Left ventricle myocardium superior (tissue), 1 donor: ENCODE results near the gene SETD1B. TPM values are rescaled to one million over a fixed set of nuclear protein-coding genes. Genes with fewer than 3 reads are reported as not detected.
"Not testable (repeated sequence)": the region's sequence is repeated elsewhere in the genome, so short reads cannot be mapped to it uniquely, and the experiment has no call there.

Source experiments
- ATAC-seq: fragments of 200-7000 bp; cut with Tn5 transposase; one replicate; pipeline ENCODE4 v1.9.1; 2020; ENCODE audit warnings: mild to moderate bottlenecking, moderate library complexity
- DNase-seq: peaks from one replicate; pipeline ENCODE4 v3.0.0-alpha.2; 2020
- intact Hi-C: fragments of 100-400 bp; cut with micrococcal nuclease; formaldehyde crosslinking; loops from one replicate; pipeline ENCODE4 v1.11.0; 2022
- total RNA-seq: library from RNA; stranded (reverse); fragmentation: NEBNext Ultra II Directional; extraction: Animal tissue kit (Norgen Biotek cat#: 25700); gene quantifications from one replicate; pipeline ENCODE4 v1.2.1, GENCODE V29; 2021
- donor health status: DM: no; HTN: yes; CAD: no; lungs with severe emphysema.

The SETD1B gene
- total RNA-seq, 1 donor from 2014 or later = 9.0 TPM

DNA sequence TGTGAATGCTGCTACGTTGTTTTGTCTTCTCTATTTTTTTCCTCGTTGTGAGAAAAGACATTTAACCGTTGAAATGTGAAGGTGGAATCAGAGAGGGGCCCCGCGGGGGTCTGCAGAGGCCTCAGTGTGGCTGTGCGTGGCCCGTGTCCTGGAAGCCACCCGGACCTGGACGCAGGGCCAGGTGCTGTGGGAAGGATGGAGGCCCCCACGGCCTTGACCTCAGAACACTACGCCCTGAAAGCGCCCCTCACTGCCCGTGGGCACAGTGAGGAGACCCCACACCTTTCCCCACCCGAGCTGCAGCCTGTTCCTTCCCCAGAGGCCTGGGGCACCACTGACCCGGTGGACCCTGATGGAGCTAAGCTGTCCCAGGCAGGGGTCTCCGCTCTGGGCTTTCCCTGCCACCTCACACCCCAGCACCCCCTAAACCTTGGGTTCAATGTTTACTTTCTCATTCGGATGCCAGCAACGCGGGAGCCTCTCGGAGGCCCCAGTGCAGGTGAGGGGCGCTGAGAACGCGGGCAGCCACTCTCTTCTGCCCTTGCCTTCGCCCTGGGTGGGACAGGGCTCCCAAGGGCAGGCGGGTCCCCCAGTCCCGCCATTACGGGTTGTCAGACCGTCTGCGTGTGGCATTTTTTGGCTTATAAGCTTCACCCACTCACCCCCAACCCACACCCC, 26.9 kb downstream of the SETD1B start:
- ATAC-seq (no peak), DNase-seq (no peak)
- intact Hi-C loops = no loop called here

DNA sequence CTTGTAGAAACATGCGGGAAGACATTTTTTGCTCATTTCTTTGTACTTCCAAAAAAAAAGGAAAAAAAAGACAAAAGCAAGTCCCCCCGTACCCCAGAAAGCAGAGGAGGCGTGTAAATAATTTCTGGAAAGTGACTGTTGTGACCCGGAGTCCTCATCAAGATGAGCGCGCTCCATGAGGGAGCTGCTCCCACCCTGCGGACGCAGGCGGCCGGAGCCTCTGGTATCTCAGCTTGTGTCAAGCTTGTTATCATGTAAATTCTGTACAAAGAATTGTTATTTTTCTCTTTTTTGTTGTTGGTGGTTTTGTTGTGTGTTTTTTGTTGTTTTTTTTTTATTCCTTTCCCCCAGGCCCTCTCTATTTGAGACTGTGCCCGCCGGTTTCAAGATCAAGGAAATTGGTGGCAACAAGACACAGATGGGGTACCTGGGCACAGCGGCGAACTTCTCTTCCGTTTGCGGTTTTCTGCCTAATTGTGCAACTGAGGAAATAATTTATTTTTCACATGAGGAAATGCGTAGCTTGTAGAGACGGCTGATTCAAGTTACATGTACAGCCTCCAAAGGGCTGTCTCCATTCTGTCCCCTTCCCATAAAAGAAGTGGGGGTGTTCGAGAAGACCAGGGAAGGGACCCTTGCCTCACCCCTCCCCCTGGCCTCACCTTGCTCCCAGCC, 27.9 kb downstream of the SETD1B start:
- no peak for ATAC-seq

DNA sequence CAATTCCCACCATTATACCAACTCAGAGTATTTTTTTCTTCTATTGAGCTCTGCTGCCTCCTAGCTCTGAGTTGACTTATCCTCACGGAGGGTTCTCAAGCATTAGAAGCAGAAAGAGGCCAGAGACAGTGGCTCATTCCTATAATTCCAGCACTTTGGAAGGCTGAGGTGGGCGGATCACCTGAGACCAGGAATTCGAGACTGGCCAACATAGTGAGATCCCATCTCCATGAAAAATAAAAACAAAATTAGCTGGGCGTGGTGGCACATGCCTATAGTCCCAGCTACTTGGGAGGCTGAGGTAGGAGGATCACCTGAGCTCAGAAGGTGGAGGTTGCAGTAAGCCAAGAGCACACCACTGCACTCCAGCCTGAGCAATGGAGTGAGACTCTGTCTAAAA, 33.9 kb downstream of the SETD1B start:
- ATAC-seq (no peak), DNase-seq (no peak)
- intact Hi-C loops = no loop called here

More for the DNA sequence above, 27.9 kb downstream of the SETD1B start:
- intact Hi-C loops = no loop called here
- DNase-seq = no peak

DNA sequence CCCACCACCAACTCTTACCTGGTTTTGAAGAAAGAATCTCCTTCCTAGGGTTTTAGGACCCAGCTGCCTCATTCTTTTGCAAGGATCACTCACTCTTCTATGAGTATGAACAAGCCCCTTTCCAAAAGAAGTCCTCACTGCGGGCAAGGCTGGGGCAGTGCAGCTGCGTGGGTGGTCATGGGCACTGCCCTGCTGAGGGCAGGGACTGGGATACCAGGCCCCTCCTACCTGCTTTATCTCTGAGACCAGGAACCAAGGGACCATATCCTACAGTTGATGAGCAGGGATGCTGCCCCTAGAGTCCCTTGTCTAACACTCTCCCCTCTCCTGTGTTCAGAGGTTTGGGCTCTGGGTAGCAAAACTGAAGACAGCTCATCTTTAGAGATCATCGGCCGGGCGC, 34.3 kb downstream of the SETD1B start:
- ATAC-seq (no peak), DNase-seq (no peak)
- intact Hi-C loops = no loop called here

DNA sequence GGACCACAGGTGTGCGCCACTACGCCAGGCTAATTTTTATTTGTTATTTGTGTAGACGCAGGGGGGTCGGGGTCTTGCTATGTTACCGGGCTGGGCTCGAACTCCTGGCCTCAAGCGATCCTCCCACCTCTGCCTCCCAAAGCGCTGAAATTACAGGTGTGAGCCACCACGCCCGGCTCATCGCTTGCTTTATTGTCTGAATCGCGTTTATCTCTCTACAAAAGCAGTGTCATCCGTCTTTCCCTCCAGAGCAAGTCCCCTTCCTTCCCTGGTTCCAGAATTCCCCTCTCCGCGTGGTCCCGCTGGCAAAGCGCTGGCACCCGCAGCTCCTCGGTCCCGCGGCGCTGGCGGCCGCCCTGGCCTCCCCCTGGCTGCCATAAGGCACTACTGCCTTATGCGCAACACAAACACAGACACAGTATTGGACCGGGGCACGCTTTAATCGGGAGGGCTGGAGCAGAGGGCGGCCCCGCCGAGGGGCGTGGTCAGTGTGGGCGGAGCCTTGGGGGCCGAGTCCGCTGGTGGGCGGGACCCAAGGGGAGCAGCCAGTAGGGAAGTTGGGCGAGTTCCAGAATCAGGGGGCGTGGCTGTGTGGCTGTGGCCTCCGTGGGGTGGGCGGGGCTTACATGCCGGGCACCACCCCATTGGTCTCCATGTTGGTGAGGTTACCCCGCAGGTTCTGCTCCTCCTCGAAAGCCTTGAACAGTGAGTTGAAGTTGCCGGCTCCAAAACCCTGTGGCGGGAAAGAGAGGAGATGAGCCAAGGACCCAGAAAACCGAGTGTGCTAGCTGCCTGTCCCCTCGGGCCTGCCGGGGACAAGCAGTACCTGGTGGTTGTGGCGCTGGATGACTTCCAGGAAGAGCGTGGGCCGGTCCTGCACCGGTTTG, 35.5 kb downstream of the SETD1B start:
- ATAC-seq (peak; percentile 99), DNase-seq (peak; percentile 100)
- intact Hi-C loops = no loop called here

DNA sequence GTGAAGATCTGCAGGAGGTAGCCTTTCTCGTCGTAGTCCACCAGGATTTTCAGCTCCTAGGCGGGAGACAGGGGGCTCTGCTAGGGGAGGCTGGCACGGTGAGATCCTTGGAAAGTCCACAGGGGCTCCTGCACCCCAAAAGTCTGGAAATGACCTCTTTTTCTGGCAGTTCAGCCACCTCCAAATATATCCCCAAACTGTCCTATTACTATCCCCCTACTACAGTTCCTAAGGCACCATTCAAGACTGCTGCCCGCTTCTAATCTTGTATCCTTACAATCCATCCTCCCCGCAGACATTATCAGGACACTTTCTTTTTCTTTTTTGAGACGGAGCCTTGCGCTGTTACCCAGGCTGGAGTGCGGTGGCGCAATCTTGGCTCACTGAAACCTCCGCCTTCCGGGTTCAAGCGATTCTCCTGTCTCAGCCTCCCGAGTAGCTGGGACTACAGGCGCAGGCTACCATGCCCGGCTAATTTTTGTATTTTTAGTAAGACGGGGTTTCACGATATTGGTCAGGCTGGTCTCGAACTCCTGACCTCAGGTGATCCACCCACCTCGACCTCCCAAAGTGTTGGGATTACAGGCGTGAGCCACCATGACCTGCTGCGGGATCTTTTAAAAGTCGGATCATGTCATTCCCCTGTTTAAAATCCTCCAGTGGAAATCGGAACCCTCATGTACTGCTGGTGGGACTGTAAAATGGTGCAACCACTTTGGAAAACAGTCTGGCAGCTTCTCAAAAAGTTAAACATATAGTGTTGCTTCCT, 36.4 kb downstream of the SETD1B start:
- no peak for DNase-seq
- no peak for ATAC-seq
- intact Hi-C loops = no loop called here

DNA sequence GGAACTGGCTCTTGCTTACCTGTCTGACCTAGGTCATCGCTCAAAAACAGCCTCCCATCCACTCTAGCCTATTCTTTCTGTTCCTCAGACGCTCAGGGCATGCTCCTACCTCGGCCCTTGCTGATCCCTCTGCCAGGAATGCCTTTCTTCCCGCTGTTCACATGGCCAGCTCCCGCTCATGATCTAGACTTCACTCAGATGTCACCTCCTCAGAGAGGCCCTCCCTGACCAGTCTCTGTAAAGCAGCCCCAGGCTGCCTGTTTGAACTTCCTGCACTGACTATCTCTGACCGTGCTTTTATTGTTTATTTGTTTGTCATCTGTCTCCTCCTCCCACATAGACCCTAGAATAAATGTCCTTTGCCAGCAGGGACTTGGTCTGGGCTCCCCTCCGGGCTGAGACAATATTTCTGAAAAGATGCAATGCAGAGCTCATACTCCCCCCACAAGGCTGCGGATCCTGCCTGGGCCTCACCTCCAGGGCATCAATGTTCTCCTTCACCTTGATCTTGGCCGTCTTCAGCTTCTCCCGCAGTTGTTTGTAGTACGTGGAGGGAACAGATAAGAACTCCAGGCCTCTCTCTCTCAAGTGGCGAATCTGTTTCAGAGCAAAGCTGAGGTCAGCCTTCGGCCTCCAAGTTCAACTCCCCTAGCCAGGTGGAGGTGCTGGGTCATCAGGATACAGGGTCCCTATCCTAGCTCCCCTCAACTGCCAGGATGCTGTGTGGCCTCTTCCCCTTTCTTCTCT, 39.6 kb downstream of the SETD1B start:
- intact Hi-C loops = no loop called here
- no peak for DNase-seq
- ATAC-seq = no peak

DNA sequence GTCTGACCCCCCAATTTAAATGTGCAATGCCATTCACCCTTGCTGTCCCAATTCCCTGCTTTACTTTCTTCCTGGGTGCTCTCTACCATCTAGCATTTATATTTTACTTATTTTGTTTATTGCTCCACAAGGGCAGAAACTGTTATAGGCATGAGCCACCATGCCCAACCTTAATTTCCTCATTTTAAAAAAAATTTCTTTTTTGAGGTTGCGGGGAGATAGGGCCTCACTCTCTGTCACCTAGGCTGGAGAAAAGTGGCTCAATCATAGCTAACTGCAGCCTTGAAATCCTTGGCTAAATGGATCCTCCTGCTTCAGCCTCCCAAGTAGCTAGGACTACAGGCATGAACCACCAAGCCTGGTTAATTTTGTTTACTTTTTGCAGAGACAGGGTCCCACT, 41.9 kb downstream of the SETD1B start:
- intact Hi-C loops = no loop called here
- no peak for DNase-seq

DNA sequence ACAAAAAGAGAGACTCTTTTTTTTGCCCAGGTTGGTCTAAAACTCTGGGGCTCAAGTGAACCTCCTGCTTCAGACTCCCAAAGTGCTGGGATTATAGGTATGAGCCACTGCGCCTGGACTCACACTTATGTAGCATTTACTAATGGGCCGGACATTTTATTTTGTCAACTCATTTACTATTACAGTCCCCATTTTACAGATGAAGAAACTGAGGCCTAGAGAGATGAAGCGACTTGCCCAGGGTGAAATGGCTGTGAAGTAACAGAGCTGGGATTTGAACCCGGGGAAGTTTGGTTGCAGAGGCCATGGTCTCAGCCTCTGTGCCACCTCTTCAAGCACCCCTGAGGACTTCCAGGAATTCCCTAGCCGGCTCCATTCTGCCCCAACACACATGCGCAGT, 45.4 kb downstream of the SETD1B start:
- intact Hi-C loops = no loop called here
- ATAC-seq (no peak), DNase-seq (no peak)

More for the DNA sequence above, 41.9 kb downstream of the SETD1B start:
- no peak for ATAC-seq

DNA sequence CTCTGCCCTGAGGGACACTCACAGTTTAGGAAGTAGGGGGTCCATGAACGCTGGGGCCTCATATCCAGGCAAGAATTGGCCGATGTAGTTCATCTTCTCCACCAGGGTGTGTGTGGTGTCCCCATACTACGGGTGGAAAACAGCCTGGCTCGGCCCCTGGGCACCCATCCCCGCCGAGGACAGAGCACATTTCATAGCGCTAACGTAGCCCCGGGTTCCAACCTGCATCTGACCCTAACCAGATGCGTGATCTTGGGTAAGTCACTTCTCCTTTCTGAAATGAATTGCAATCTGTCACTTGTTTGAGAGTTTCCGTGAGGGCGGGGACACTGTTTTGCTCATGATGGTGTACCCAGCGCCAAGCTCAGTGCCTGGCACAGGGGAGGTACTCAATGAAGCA, 45.9 kb downstream of the SETD1B start:
- intact Hi-C loops = no loop called here
- ATAC-seq (no peak), DNase-seq (no peak)

DNA sequence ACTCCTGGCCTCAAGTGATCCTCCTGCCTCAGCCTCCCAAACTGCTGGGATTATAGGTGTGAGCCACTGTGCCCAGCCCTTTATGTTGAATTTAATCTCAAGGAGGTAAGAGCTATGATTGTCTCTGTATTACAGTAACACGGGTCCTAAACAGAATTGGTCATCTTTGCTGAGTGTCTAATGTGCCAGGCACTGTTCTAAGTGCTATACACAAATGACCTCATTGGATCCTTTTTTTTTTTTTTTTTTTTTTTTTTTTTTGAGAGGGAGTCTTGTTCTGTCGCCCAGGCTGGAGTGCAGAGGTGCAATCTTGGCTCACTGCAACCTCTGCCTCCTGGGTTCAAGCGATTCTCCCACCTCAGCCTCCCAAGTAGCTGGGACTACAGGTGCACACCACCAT, 48.6 kb downstream of the SETD1B start:
- intact Hi-C loops, ATAC-seq, DNase-seq: not testable (repeated sequence)

DNA sequence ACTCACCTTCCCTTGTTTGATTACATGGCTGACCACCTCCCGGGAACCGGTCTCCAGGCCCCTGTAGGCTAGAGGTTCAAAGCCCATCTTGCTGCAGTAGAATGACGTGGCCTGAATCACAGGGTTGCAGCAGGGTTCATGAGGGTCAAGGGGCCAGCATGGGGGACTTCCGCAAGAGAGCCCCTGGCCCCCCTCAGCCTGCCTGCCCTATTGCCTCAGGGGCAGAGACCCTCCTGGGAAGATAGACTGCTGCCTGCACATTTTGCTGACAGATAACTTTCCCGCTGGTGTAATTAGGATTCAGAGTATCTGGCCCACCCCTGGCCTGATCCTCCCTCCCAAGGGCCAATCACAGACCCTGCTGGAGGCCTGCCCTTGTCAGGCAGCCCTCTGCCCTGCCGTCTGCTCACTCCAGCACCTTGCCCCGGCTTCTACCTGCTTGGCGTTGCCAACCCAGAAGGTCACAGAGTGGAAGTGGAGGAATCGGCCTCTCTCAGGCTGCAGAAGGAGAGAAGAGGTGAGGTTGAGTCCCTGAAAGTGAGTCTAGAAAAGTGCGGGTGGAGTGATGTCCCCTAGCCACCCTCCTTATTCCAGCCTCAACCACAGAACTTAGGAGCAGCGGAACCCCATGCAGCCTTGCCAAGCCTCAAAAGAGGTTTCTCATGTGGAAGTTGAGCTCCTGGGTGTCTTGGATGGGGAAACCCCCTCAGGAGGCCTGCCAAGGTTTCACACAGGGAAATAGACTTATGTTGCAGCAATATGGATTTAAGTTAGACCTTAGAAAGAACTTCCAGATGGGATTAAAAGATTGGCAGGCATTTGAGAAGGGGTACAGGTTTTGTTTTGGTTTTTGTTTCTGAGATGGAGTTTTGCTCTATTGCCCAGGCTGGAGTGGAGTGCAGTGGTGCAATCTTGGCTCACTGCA, 53.8 kb downstream of the SETD1B start:
- ATAC-seq = no peak
- intact Hi-C loops = no loop called here

DNA sequence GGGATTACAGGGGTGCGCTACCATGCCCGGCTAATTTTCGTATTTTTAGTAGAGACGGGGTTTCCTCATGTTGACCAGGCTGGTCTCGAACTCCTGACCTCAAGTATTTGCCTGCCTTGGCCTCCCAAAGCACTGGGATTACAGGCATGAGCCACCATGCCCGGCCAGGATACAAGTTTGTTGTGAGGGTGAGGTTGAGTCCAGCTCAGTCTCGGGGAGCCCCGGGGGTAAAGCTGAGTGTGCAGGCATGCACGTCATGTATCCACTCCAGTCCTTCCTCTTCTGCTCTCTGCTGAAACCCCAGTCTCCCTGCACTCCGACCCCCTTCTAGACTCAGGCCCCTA, 54.5 kb downstream of the SETD1B start:
- intact Hi-C loops = no loop called here
- no peak for ATAC-seq

More for the DNA sequence above, 53.8 kb downstream of the SETD1B start:
- no peak for DNase-seq

DNA sequence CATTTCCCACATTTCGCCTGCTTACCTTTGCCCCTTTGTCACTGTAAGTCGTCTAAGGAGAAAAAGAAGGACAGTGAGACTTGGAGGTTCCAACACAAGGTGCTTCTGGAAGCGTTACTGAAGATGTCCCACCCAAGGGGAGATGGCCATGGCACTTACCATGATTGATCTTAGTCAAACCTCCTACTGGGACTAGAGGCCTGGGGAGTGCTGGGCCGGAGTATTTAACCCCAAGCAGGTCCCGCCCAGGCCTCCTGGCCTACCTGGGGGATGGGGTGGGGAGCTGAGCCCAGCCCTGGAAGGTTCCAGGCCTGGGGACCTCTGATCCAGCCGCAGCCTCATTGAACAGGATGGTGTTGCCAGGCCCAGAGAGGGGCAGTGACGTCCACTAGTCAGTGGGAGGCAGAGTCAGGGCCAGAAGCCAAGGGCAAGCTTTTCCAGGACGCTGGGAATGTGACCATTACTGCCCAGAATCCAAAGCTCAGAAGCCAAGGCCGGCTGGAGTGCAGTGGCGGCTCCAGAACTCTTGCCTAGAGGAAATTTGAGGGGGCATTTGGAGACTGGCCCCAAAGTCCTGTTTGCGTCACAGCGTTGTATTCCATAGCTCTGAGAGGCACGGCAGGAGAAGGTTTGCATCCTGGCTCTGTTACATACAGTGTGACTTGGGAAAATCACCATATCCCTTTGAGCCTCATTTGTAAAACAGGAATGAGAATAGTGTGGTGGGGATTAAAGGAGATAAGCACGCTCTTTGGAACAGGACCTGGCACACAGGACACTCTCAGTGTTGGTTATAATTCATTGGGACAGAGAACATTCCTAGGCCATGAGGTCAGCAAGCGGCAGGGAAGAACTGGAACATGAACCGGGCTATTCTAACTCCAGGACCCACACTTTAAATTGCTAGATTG, 55.1 kb downstream of the SETD1B start, which contains the start of gene HPD:
TSS of gene HPD (minus strand) at position 198 of the 911 bp plus-strand sequence. CDS start at position 162, 36 bp downstream.
- peak; percentile 94 for ATAC-seq
- DNase-seq = peak; percentile 79
- intact Hi-C loops = no loop called here

More for the DNA sequence above, 54.5 kb downstream of the SETD1B start:
- no peak for DNase-seq

DNA sequence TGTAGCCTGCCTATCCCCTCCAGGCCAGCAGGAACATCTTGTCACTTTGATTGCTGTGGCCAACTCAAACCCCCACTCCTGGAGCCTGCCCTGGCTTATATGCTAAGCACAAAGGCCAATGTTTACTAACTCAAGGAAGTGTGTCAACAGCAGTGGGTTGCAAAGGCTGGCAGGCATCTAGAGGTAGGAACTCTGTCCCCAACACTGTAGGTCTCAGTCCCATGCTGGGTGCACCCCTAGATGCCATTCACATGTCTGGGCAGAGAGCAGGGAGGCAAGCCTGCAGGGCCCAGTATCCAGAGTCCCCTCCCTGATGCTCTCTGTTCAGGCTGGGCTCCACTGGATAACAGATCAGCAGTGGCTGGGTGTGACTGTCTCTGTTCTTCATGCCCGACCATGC, 56.4 kb downstream of the SETD1B start:
- DNase-seq (no peak), ATAC-seq (no peak)
- intact Hi-C loops = no loop called here

DNA sequence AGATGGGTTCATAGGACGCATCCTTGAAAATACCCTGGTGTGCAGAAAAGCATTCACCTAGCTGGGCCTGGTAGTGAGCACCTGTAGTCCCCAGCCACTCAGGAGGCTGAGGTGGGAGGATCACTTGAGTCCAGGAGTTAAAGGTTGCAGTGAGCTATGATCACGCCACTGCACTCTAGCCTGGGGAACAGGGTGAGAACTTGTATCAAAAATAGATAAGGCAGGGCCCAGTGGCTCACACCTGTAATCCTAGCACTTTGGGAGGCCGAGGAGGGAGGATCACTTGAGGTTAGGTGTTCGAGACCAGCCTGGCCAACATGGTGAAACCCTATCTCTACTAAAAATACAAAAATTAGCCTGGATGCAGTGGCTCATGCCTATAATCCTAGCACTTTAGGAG, 56.9 kb downstream of the SETD1B start:
- intact Hi-C loops = not testable (repeated sequence)

More for the DNA sequence above, 56.9 kb downstream of the SETD1B start:
- not testable (repeated sequence) for ATAC-seq, DNase-seq
